Effector CD8-positive, alpha-beta T cell (primary cell): ENCODE results near the gene WWP2.

Experiments used
- DNase-seq: peaks from one replicate; lab custom pipeline; 2025; lab: John Stamatoyannopoulos, UW

Gene WWP2

GRCh38 chr16:69859105-69859989 is 97.2 kb downstream of the WWP2 start:
- no peak for DNase-seq

- DNase-seq: no peak
These were observed 98.4 kb downstream of the WWP2 start for GRCh38 chr16:69860233-69861231.

- no peak for DNase-seq
These were observed 99.3 kb downstream of the WWP2 start for GRCh38 chr16:69861292-69862030.

- no peak for DNase-seq
These were observed 101.5 kb downstream of the WWP2 start for GRCh38 chr16:69863401-69864281.

- DNase-seq: no peak
These were observed 103.6 kb downstream of the WWP2 start for GRCh38 chr16:69865701-69866100.

GRCh38 chr16:69867784-69868560 is 105.8 kb downstream of the WWP2 start:
- DNase-seq: no peak

GRCh38 chr16:69870761-69871160 is 108.6 kb downstream of the WWP2 start:
- no peak for DNase-seq

- no peak for DNase-seq
These were observed 109.6 kb downstream of the WWP2 start for GRCh38 chr16:69871708-69872107.

GRCh38 chr16:69872888-69873287 is 110.8 kb downstream of the WWP2 start:
- DNase-seq: no peak

- DNase-seq: no peak
These were observed 111.7 kb downstream of the WWP2 start for GRCh38 chr16:69873783-69874182.

- DNase-seq: no peak
These were observed 112.1 kb downstream of the WWP2 start for GRCh38 chr16:69874271-69874670.

GRCh38 chr16:69880640-69881133 is 118.6 kb downstream of the WWP2 start:
- DNase-seq: no peak

- DNase-seq: no peak
These were observed 119.0 kb downstream of the WWP2 start for GRCh38 chr16:69881141-69881540.

GRCh38 chr16:69883744-69884143 is 121.6 kb downstream of the WWP2 start:
- DNase-seq: no peak

- DNase-seq: no peak
These were observed 123.6 kb downstream of the WWP2 start for GRCh38 chr16:69885722-69886121.

- no peak for DNase-seq
These were observed 124.6 kb downstream of the WWP2 start for GRCh38 chr16:69886726-69887125.

GRCh38 chr16:69888005-69888590 is 126.0 kb downstream of the WWP2 start:
- no peak for DNase-seq

GRCh38 chr16:69889295-69889964 is 127.3 kb downstream of the WWP2 start:
- no peak for DNase-seq
